Smooth muscle cell (in vitro differentiated cells): ENCODE measurements around the gene INSC. TPM values are rescaled to one million over a fixed set of nuclear protein-coding genes. Genes with fewer than 3 reads are reported as not detected.

ENCODE experiments used
- DNase-seq: peaks from one replicate; lab custom pipeline; 2025; ENCODE audit not compliant: unreplicated experiment; lab: John Stamatoyannopoulos, UW
- H2AFZ ChIP-seq: fragments of 200-600 bp; sonication (generic); 2 replicates; pipeline ENCODE4 v1.6.0; 2016; ENCODE audit warnings: antibody characterized with exemption, low read depth, mild to moderate bottlenecking
- H3F3A ChIP-seq: fragments of 200-600 bp; sonication (generic); 2 replicates; pipeline ENCODE4 v1.6.0; 2017; ENCODE audit warnings: antibody characterized with exemption, low read depth
- H3K27ac ChIP-seq: fragments of 200-600 bp; sonication (generic); 2 replicates; pipeline ENCODE4 v1.5.1; 2016; ENCODE audit warnings: low read depth, mild to moderate bottlenecking
- H3K27me3 ChIP-seq: fragments of 200-600 bp; sonication (generic); 2 replicates; pipeline ENCODE4 v1.6.1; 2016; ENCODE audit warnings: low read depth, mild to moderate bottlenecking
- H3K36me3 ChIP-seq: fragments of 200-600 bp; sonication (generic); 2 replicates; pipeline ENCODE4 v1.5.1; 2016; ENCODE audit warnings: low read depth
- H3K4me1 ChIP-seq: fragments of 200-600 bp; sonication (generic); 2 replicates; pipeline ENCODE4 v1.5.1; 2016; ENCODE audit warnings: low read depth
- H3K4me2 ChIP-seq: fragments of 200-600 bp; sonication (generic); 2 replicates; pipeline ENCODE4 v1.6.0; 2016; ENCODE audit warnings: mild to moderate bottlenecking
- H3K4me3 ChIP-seq: fragments of 200-600 bp; sonication (generic); 2 replicates; pipeline ENCODE4 v1.5.1; 2016; ENCODE audit warnings: mild to moderate bottlenecking
- H3K79me2 ChIP-seq: fragments of 200-600 bp; sonication (generic); 2 replicates; pipeline ENCODE4 v1.6.0; 2016; ENCODE audit warnings: low read depth, mild to moderate bottlenecking
- H3K9ac ChIP-seq: fragments of 200-600 bp; sonication (generic); 2 replicates; pipeline ENCODE4 v1.6.0; 2016; ENCODE audit warnings: low read depth
- H3K9me3 ChIP-seq: fragments of 200-600 bp; sonication (generic); replicated peaks from 2 replicates; pipeline ENCODE4 v1.5.1; 2016; ENCODE audit warnings: low read depth
- H4K20me1 ChIP-seq: fragments of 200-600 bp; sonication (generic); 2 replicates; pipeline ENCODE4 v1.6.0; 2016; ENCODE audit warnings: low read depth
- WGBS: methylation state at CpG from one replicate; pipeline ENCODE4 v1.1.7; 2016; ENCODE audit warnings: low lambda C conversion rate; 5-methylcytosine and 5-hydroxymethylcytosine counted together
- polyA plus RNA-seq: library from polyadenylated mRNA; unstranded; fragments of >200 nt; fragmentation: Nextera tagmentation; extraction: Ambion mirVana; gene quantifications from 2 replicates; pipeline ENCODE4 v1.2.1, GENCODE V29; 2016
- total RNA-seq: library from RNA; depleted of rRNA; stranded (reverse); fragments of >200 nt; gene quantifications from 2 replicates; pipeline ENCODE4 v1.2.3, GENCODE V29; 2014
- TF ChIP-seq, protein P1 (sequence below): fragments of 200-600 bp; sonication (generic); IDR thresholded peaks from 2 replicates; pipeline ENCODE4 v1.5.1; 2017; ENCODE audit warnings: borderline replicate concordance, mild to moderate bottlenecking, antibody characterized with exemption; ENCODE audit not compliant: insufficient read depth, poor library complexity, severe bottlenecking

Gene INSC
- total and polyA plus RNA-seq, 2 experiments from 2014 or later = not detected

GRCh38 chr11:15148169-15148568 lies 33.4 kb downstream of the INSC start:
- no peak for DNase-seq
- no peak overlapping the region for H2AFZ ChIP-seq
- no peaks in the 10 kb centered on the region for H3F3A ChIP-seq
- H3K27ac ChIP-seq = no peak overlapping the region
- peaks cover 5% of the 10 kb centered on the region for H3K4me1 ChIP-seq
- no peak overlapping the region for H3K9ac ChIP-seq
- no peaks in the 10 kb centered on the region for H4K20me1 ChIP-seq
- H3K4me3 ChIP-seq = no peak overlapping the region
- no peak overlapping the region for H3K4me2 ChIP-seq
- H3K36me3 ChIP-seq = no peaks in the 10 kb centered on the region
- no peaks in the 10 kb centered on the region for H3K79me2 ChIP-seq
- H3K27me3 ChIP-seq = no peaks in the 10 kb centered on the region
- TF ChIP-seq, protein P1, sequence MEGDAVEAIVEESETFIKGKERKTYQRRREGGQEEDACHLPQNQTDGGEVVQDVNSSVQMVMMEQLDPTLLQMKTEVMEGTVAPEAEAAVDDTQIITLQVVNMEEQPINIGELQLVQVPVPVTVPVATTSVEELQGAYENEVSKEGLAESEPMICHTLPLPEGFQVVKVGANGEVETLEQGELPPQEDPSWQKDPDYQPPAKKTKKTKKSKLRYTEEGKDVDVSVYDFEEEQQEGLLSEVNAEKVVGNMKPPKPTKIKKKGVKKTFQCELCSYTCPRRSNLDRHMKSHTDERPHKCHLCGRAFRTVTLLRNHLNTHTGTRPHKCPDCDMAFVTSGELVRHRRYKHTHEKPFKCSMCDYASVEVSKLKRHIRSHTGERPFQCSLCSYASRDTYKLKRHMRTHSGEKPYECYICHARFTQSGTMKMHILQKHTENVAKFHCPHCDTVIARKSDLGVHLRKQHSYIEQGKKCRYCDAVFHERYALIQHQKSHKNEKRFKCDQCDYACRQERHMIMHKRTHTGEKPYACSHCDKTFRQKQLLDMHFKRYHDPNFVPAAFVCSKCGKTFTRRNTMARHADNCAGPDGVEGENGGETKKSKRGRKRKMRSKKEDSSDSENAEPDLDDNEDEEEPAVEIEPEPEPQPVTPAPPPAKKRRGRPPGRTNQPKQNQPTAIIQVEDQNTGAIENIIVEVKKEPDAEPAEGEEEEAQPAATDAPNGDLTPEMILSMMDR = no peak
- no peaks in the 10 kb centered on the region for H3K9me3 ChIP-seq
- 96% methylated on average over 4 of the region's 4 CpGs for WGBS

GRCh38 chr11:15149050-15149449 lies 34.3 kb downstream of the INSC start:
- WGBS = 87% methylated on average over 10 of the region's 10 CpGs
- Histone ChIP-seq H4K20me1 (no peaks in the 10 kb centered on the region), H3K36me3 (no peaks in the 10 kb centered on the region), H3K9ac (no peak overlapping the region), H3K4me3 (no peak overlapping the region), H3K27me3 (no peaks in the 10 kb centered on the region), H3K27ac (no peak overlapping the region), H3F3A (no peaks in the 10 kb centered on the region), H2AFZ (no peak overlapping the region), H3K4me1 (peaks cover 5% of the 10 kb centered on the region), H3K79me2 (no peaks in the 10 kb centered on the region), H3K4me2 (no peak overlapping the region), H3K9me3 (no peaks in the 10 kb centered on the region)
- no peak for DNase-seq
- TF ChIP-seq, protein P1 = no peak

DNA sequence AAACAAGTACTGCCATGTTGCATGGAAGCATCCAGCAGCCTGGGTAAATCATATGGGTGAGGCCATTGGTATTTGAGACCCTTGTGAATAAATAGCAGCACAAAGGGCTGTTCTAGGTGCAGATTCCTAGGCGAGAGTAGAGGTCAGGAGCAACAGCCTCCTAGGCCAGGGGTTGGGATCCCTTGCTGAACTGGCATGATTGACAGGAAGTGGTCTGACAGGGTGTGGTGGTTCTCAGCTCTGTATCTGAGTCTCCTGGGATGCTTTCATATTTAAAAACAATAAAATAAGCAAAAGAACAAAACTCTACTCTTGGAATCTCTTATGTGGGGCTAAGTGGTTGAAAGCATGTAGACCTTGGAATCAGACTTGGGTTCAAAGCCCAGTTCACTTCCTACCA lies 35.8 kb downstream of the INSC start:
- no peak overlapping the region for H3K27ac ChIP-seq
- no peaks in the 10 kb centered on the region for H3F3A ChIP-seq
- H3K4me3 ChIP-seq = no peak overlapping the region
- WGBS = 70% methylated on average over 1 of the region's 1 CpG
- no peak overlapping the region for H3K9ac ChIP-seq
- H3K4me2 ChIP-seq = no peak overlapping the region
- no peaks in the 10 kb centered on the region for H3K9me3 ChIP-seq
- H3K27me3 ChIP-seq = no peaks in the 10 kb centered on the region
- no peak for DNase-seq
- no peaks in the 10 kb centered on the region for H4K20me1 ChIP-seq
- no peaks in the 10 kb centered on the region for H3K36me3 ChIP-seq
- H3K79me2 ChIP-seq = no peaks in the 10 kb centered on the region
- TF ChIP-seq, protein P1 = no peak
- no peak overlapping the region for H2AFZ ChIP-seq
- peaks cover 5% of the 10 kb centered on the region for H3K4me1 ChIP-seq

DNA sequence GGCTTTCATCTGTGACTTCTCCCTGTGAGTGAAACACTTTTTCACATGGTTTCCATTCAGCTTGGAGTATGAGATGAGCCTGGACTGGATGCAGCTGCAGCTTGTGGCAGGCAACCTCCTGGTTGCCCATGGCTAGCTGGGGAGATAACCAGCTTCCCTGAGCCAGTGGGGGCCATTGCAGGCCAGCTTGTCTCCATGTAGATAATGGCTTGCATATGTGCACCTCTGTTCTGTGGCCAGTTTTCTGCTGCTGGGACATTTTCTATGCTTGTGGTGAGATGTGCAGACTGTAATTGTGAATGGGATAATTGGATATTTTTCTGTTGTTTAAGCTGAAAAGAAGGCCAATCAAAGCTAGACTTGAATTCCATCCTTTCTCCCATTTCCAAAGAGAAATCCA lies 38.5 kb downstream of the INSC start:
- Histone ChIP-seq H3K36me3 (no peaks in the 10 kb centered on the region), H3K9ac (no peak overlapping the region), H3K9me3 (no peaks in the 10 kb centered on the region), H3K27me3 (no peaks in the 10 kb centered on the region), H2AFZ (no peak overlapping the region), H3K4me2 (no peak overlapping the region), H4K20me1 (no peaks in the 10 kb centered on the region), H3K79me2 (no peaks in the 10 kb centered on the region), H3K4me1 (no peaks in the 10 kb centered on the region), H3K27ac (no peak overlapping the region), H3K4me3 (no peak overlapping the region), H3F3A (no peaks in the 10 kb centered on the region)
- no peak for DNase-seq
- TF ChIP-seq, protein P1 = no peak
